Mucosa of descending colon (tissue), 3 donors: ENCODE results near the gene CIB4. TPM values are rescaled to one million over a fixed set of nuclear protein-coding genes. Genes with fewer than 3 reads are reported as not detected.

Experiments used
- ATAC-seq: fragments of 200-7000 bp; cut with Tn5 transposase; one replicate; pipeline ENCODE4 v1.9.1; 2020; ENCODE audit warnings: mild to moderate bottlenecking, moderate library complexity
- DNase-seq, 3 donors: peaks; one replicate each; pipeline ENCODE4 v3.0.0-alpha.2; 2020
- H3K36me3 ChIP-seq: fragments of 200-600 bp; one replicate; pipeline ENCODE4 v1.8.0; 2021; ENCODE audit warnings: low read depth, mild to moderate bottlenecking
- H3K4me1 ChIP-seq: fragments of 200-600 bp; one replicate; pipeline ENCODE4 v1.8.0; 2021; ENCODE audit warnings: low read depth, mild to moderate bottlenecking
- H3K4me3 ChIP-seq: fragments of 200-600 bp; one replicate; pipeline ENCODE4 v1.8.0; 2021; ENCODE audit warnings: mild to moderate bottlenecking
- H3K9me3 ChIP-seq: fragments of 200-600 bp; one replicate; pipeline ENCODE4 v1.8.0; 2021; ENCODE audit warnings: mild to moderate bottlenecking
- CTCF ChIP-seq: fragments of 200-600 bp; IDR thresholded peaks from one replicate; pipeline ENCODE4 v1.8.0; 2022; ENCODE audit warnings: antibody characterized with exemption, mild to moderate bottlenecking
- intact Hi-C, 2 donors: fragments of 100-400 bp; cut with DNase I in 1 of 2; cut with micrococcal nuclease in 1 of 2; formaldehyde crosslinking; loops; one replicate each; pipeline versions ENCODE4 v1.11.0 to v1.11.1; 2022; cut with DNase I, micrococcal nuclease
- total RNA-seq, 3 donors: library from RNA; stranded (reverse); fragmentation: NEBNext Ultra II Directional in 2 of 3; extraction: Animal tissue kit (Norgen Biotek cat#: 25700) in 2 of 3; gene quantifications; one replicate each; pipeline versions ENCODE4 v1.2.1 to v1.2.4, GENCODE V29; 2021 to 2023
- donor health status: DM: no; HTN: no; CAD: no; lungs with moderate emphysema.
- donor health status: DM: no; HTN: no; CAD: no.
- donor health status: DM: no; HTN: yes; CAD: no.

CIB4 gene
- total RNA-seq, 3 donors from 2014 or later = 0.60 TPM; not detected in 2

DNA sequence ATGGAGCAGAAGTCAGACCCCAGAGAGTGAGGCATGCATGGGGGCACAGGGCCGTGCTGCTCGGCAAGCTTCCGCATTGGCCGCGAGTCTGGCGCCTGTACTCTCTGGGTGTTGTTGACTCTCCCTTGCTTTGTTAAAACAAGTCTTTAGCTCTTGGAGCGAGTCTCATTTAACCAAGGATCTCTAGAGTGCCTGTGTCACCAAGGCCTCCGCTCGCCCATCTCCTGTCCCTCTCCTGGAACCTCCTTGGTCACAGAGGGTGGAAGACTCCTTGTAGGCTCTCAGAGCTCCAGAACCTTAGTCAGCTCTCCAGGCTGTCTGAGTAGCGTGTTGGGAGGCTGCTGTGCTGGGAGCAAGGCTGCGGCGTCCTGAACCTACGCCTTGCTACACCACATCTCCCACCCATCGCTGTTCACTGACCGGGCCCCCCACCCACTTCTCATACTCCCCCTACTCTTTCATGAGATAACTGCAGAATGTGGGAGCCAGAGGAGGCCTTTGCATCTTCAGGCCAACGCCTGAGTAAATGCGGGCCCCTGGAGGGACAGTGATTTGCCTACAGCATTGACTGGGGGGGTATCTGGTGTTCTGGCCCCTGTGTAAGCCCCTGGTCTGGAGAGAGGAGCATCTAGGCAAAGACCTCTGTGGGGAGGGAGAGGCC lies 66.1 kb downstream of the CIB4 start:
- intact Hi-C loops = no loop called here
- no peak for TF ChIP-seq CTCF
- Histone ChIP-seq H3K4me1 (no peaks in the 10 kb centered on the region), H3K9me3 (no peaks in the 10 kb centered on the region), H3K36me3 (no peaks in the 10 kb centered on the region), H3K4me3 (no peak overlapping the region)
- ATAC-seq (no peak), DNase-seq (peak in 1 of 3 donors; percentile 29)

DNA sequence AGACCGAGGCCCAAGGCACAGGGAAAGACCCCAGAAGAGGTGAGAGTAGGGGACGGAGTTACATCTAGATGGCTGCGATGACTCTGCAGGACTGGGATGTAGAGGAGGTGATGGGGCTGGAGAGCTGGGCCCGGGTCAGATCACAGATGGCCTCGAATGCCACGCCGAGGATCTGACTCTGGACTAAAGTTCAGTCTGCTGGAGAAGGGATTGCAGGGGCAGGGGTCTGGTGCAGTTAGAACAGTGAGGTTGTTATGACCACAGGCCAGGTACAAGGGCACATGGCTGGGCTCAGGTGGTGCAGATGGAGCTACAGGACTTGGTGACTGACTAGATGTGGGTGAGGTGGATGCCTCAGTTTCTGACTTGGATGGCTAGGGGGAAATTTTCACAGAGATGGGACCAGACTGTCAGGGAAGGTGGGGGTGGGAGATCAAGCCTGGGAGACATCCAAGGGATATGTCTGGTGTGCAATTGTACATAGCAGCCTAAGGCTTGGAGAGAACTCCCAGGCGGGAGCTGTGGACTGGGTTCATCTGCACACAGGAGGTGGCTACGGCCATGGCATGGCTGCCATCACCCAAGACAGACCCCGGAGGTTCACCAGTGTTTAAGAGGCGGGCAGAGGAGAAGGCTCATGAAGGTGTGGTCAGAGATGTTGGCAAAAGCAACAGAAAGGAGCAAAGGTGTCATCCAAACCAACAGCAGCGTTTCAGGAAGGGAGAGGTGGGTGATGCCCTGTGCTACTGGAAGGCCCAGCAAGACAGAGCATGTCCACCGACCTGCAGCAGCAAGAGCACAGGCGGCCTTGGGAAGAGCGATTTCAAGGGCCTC lies 66.9 kb downstream of the CIB4 start:
- no peaks in the 10 kb centered on the region for H3K9me3 ChIP-seq
- ATAC-seq (no peak), DNase-seq (peak in 1 of 3 donors; percentile 8)
- H3K36me3 ChIP-seq = no peaks in the 10 kb centered on the region
- H3K4me3 ChIP-seq = no peak overlapping the region
- no peak for TF ChIP-seq CTCF
- intact Hi-C loops = no loop called here
- H3K4me1 ChIP-seq = no peaks in the 10 kb centered on the region

DNA sequence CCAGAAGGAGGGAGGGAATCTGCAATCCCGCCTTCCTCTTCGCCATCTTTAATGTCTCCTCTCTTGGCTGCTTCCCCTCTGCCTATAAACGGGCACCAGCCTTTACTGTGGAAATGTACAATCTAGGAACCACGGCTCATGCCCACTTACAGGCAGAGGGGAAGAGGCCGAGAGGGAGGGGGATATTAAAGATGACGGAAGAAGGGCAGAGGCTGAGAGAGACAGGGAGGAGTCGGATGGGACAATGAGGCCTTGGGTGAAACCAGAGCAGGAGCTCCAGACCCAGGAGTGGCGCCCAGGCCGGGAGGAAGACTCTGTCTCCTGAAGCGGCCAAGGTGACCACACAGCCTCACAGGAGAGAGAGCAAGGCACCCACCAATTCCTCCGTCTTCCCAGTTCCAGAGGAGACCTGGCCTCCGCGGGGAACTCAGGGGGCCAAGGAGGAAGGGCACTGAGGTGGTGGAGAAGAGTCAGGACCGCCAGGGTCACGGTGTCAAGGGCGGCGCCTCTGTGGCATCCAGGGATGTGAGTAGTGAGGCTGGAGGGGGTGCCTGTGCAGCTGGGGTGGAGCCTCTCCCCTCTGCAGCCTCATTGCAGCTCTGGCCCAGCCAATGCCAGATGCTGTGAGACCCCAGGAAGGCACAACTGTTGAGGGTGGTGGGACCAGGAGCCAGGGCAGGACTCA lies 67.8 kb downstream of the CIB4 start:
- no peaks in the 10 kb centered on the region for H3K4me1 ChIP-seq
- intact Hi-C loops = no loop called here
- H3K9me3 ChIP-seq = no peaks in the 10 kb centered on the region
- no peak overlapping the region for H3K4me3 ChIP-seq
- TF ChIP-seq CTCF = no peak
- no peaks in the 10 kb centered on the region for H3K36me3 ChIP-seq
- DNase-seq = no peak
- no peak for ATAC-seq

GRCh38 chr2:26572591-26572990 lies 68.6 kb downstream of the CIB4 start:
- Histone ChIP-seq H3K4me3 (no peak overlapping the region), H3K36me3 (no peaks in the 10 kb centered on the region), H3K9me3 (no peaks in the 10 kb centered on the region), H3K4me1 (no peaks in the 10 kb centered on the region)
- ATAC-seq (no peak), DNase-seq (no peak)
- TF ChIP-seq CTCF = no peak
- intact Hi-C loops = no loop called here

DNA sequence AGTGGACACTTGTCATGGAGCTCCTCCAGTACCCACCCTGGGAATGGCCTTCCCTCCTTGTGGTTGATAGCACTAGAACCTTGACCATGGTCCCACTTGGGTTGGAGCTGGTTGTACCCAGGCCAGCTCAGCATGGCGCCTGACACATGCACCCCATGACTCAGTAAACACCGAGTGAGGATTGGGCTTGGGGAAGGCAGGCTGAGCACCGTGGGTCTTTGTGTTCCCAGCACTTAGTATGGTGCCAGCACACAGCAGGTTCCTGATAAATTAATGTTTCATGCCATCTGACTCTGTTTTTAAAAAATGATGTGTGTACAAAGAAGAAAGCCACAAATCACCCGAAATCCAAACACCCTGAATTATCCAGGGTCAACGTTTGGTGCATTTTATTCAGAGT lies 69.8 kb downstream of the CIB4 start:
- H3K4me3 ChIP-seq = no peak overlapping the region
- no peaks in the 10 kb centered on the region for H3K9me3 ChIP-seq
- intact Hi-C loops = no loop called here
- ATAC-seq (no peak), DNase-seq (no peak)
- H3K4me1 ChIP-seq = no peaks in the 10 kb centered on the region
- TF ChIP-seq CTCF = no peak
- no peaks in the 10 kb centered on the region for H3K36me3 ChIP-seq
